ENCODE data around the gene MOB2.

DNA sequence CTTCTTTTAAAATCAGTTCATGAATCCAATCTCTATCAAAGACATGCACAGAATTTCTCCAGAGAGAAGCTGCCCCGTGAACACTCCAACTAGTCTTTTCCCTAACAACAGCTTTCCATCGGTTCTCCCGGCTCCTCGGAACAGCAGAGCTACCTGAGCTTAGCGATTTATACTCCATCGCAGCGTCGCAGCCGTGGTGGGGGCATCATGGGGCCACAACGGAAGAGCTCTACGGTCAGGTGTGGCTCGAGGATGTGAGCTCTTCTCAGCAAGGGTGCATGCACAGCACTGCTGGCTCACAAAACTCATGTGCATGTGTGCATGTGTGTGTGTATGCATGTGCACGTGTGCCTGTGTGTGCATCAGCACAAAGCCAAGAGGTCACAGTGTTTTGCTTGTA lies 11.7 kb upstream of the MOB2 start:
- TF ChIP-seq, protein P1, sequence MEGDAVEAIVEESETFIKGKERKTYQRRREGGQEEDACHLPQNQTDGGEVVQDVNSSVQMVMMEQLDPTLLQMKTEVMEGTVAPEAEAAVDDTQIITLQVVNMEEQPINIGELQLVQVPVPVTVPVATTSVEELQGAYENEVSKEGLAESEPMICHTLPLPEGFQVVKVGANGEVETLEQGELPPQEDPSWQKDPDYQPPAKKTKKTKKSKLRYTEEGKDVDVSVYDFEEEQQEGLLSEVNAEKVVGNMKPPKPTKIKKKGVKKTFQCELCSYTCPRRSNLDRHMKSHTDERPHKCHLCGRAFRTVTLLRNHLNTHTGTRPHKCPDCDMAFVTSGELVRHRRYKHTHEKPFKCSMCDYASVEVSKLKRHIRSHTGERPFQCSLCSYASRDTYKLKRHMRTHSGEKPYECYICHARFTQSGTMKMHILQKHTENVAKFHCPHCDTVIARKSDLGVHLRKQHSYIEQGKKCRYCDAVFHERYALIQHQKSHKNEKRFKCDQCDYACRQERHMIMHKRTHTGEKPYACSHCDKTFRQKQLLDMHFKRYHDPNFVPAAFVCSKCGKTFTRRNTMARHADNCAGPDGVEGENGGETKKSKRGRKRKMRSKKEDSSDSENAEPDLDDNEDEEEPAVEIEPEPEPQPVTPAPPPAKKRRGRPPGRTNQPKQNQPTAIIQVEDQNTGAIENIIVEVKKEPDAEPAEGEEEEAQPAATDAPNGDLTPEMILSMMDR (IDR thresholded peaks at IDR 0.05) = no peak
- no peak for TF ChIP-seq POLR2A (IDR thresholded peaks at IDR 0.05)
- no peak for TF ChIP-seq POLR2AphosphoS5 (IDR thresholded peaks at IDR 0.05)

All from prostate gland (tissue), 2 donors.